H1 (cell line): ENCODE data around the gene ATG2B. TPM values are rescaled to one million over a fixed set of nuclear protein-coding genes. Genes with fewer than 3 reads are reported as not detected.

ENCODE experiments used
- CTCF ChIA-PET: fragments of 300-600 bp; sonication (Branson Sonifier 250); formaldehyde crosslinking; loops from one replicate; lab custom pipeline; 2021; ENCODE audit not compliant: partially characterized antibody; lab: Charles Lee
- POLR2A ChIA-PET: fragments of 300-600 bp; sonication (Branson Sonifier 250); formaldehyde crosslinking; loops from one replicate; lab custom pipeline; 2021; ENCODE audit warnings: inconsistent platforms; ENCODE audit not compliant: partially characterized antibody; lab: Charles Lee
- DNase-seq, 2 experiments: peaks; one replicate each; pipeline versions ENCODE4 v3.0.0 to v3.0.0-alpha.2; 2010 to 2022; ENCODE audit warnings: low spot score in 2 of 2, low read depth in 1 of 2, mixed read lengths in 1 of 2
- FAIRE-seq: peaks from 2 replicates; lab custom pipeline; 2011; peaks lifted over from hg19 to GRCh38; lab: Jason Lieb, UNC
- H2AFZ ChIP-seq: 2 replicates; pipeline ENCODE4 v1.8.1; 2012; ENCODE audit warnings: low read length, inconsistent platforms
- H2AK5ac ChIP-seq: 2 replicates; pipeline ENCODE4 v1.6.1; 2013; ENCODE audit warnings: low read depth, low read length
- H2BK120ac ChIP-seq: replicated peaks from 2 replicates; pipeline ENCODE3; 2013; ENCODE audit warnings: low read depth, low read length, inconsistent platforms
- H2BK12ac ChIP-seq: 2 replicates; pipeline ENCODE4 v1.6.1; 2013; ENCODE audit warnings: low read depth, low read length
- H2BK15ac ChIP-seq: 2 replicates; pipeline ENCODE4 v1.6.1; 2013; ENCODE audit warnings: low read length
- H2BK20ac ChIP-seq: 2 replicates; pipeline ENCODE4 v1.6.1; 2013; ENCODE audit warnings: low read length
- H2BK5ac ChIP-seq: 2 replicates; pipeline ENCODE4 v1.6.1; 2013; ENCODE audit warnings: low read depth, low read length
- H3K14ac ChIP-seq: 2 replicates; pipeline ENCODE4 v1.6.1; 2013; ENCODE audit warnings: inconsistent platforms; ENCODE audit not compliant: insufficient read length
- H3K18ac ChIP-seq: 2 replicates; pipeline ENCODE4 v1.6.1; 2013; ENCODE audit warnings: low read length; ENCODE audit errors: extremely low read depth
- H3K23ac ChIP-seq: 2 replicates; pipeline ENCODE4 v1.6.1; 2013; ENCODE audit warnings: inconsistent platforms; ENCODE audit not compliant: insufficient read length
- H3K23me2 ChIP-seq: 2 replicates; pipeline ENCODE4 v1.6.1; 2013; ENCODE audit warnings: low read depth, low read length
- H3K27ac ChIP-seq: 2 replicates; pipeline ENCODE4 v1.6.1; 2011; ENCODE audit warnings: low read depth, low read length, inconsistent platforms
- H3K27me3 ChIP-seq, 4 experiments: replicated peaks in 1 of 4; 1 replicate in 1 of 4; 2 replicates in 3 of 4; pipeline versions ENCODE4 v1.6.1 to v1.8.1; 2011 to 2013; ENCODE audit warnings: low read length in 3 of 4, mild to moderate bottlenecking in 3 of 4, inconsistent platforms in 2 of 4, mixed read lengths in 2 of 4, moderate library complexity in 1 of 4; ENCODE audit not compliant: control insufficient read depth in 3 of 4, insufficient read depth in 3 of 4; ENCODE audit errors: extremely low read depth in 1 of 4
- H3K36me3 ChIP-seq, 4 experiments: 2 replicates each; pipeline versions ENCODE4 v1.6.1 to v1.8.1; 2011 to 2013; ENCODE audit warnings: mild to moderate bottlenecking in 4 of 4, low read length in 3 of 4, moderate library complexity in 2 of 4, control low read depth in 1 of 4, inconsistent platforms in 1 of 4; ENCODE audit not compliant: insufficient read depth in 4 of 4, control insufficient read depth in 2 of 4
- H3K4ac ChIP-seq: replicated peaks from 2 replicates; pipeline ENCODE3; 2013; ENCODE audit warnings: low read length, low read depth, mixed read lengths, inconsistent platforms; ENCODE audit not compliant: insufficient read length
- H3K4me1 ChIP-seq, 4 experiments: replicated peaks in 1 of 4; 1 replicate in 1 of 4; 2 replicates in 3 of 4; pipeline versions ENCODE4 v1.6.1 to v1.8.1; 2011 to 2013; ENCODE audit warnings: low read length in 3 of 4, inconsistent platforms in 2 of 4, mixed read lengths in 1 of 4; ENCODE audit not compliant: insufficient read depth in 4 of 4, control insufficient read depth in 3 of 4
- H3K4me2 ChIP-seq, 2 experiments: 2 replicates each; pipeline versions ENCODE4 v1.6.1 to v1.8.1; 2011 to 2013; ENCODE audit warnings: low read depth in 2 of 2, low read length in 2 of 2, control low read depth in 1 of 2, inconsistent platforms in 1 of 2, mild to moderate bottlenecking in 1 of 2; ENCODE audit not compliant: insufficient read depth in 1 of 2
- H3K4me3 ChIP-seq, 4 experiments: fragments of 200-600, 300-600 bp in 1 of 4; sonication (generic), shearing (Covaris generic), sonication (Bioruptor Twin) in 1 of 4; 2 replicates each; pipeline versions ENCODE4 v1.5.1 to v1.8.1; 2011 to 2016; ENCODE audit warnings: low read length in 4 of 4, low read depth in 3 of 4, control low read depth in 2 of 4, inconsistent platforms in 2 of 4, mild to moderate bottlenecking in 2 of 4, mixed read lengths in 1 of 4, moderate library complexity in 1 of 4; ENCODE audit not compliant: insufficient read depth in 2 of 4; ENCODE audit errors: extremely low read depth in 1 of 4
- H3K56ac ChIP-seq: replicated peaks from 2 replicates; pipeline ENCODE3; 2013; ENCODE audit warnings: low read depth, mild to moderate bottlenecking, mixed read lengths, low read length, inconsistent platforms; ENCODE audit not compliant: insufficient read length
- H3K79me1 ChIP-seq: 2 replicates; pipeline ENCODE4 v1.6.1; 2013; ENCODE audit warnings: low read depth, low read length, control low read depth
- H3K79me2 ChIP-seq, 2 experiments: 2 replicates each; pipeline versions ENCODE4 v1.6.1 to v1.8.1; 2012 to 2013; ENCODE audit warnings: low read length in 2 of 2, mild to moderate bottlenecking in 2 of 2, inconsistent platforms in 1 of 2; ENCODE audit not compliant: insufficient read depth in 2 of 2, control insufficient read depth in 1 of 2
- H3K9ac ChIP-seq, 4 experiments: replicated peaks in 1 of 4; 1 replicate in 1 of 4; 2 replicates in 3 of 4; pipeline versions ENCODE4 v1.6.1 to v1.8.1; 2011 to 2013; ENCODE audit warnings: low read depth in 3 of 4, low read length in 3 of 4, control low read depth in 2 of 4, mild to moderate bottlenecking in 2 of 4, moderate library complexity in 2 of 4, inconsistent platforms in 1 of 4; ENCODE audit errors: extremely low read depth in 1 of 4
- H3K9me3 ChIP-seq, 2 experiments: 2 replicates each; pipeline versions ENCODE4 v1.6.1 to v1.8.1; 2012 to 2013; ENCODE audit warnings: mild to moderate bottlenecking in 2 of 2, moderate library complexity in 2 of 2, control low read depth in 1 of 2, inconsistent platforms in 1 of 2, low read depth in 1 of 2, low read length in 1 of 2, mixed read lengths in 1 of 2; ENCODE audit not compliant: insufficient read depth in 2 of 2
- H4K20me1 ChIP-seq, 2 experiments: replicated peaks in 1 of 2; 2 replicates each; pipeline versions ENCODE3 to v1.8.1; 2011 to 2013; ENCODE audit warnings: inconsistent platforms in 2 of 2, low read length in 2 of 2, mild to moderate bottlenecking in 1 of 2; ENCODE audit not compliant: insufficient read depth in 2 of 2, control insufficient read depth in 1 of 2
- H4K5ac ChIP-seq: 2 replicates; pipeline ENCODE4 v1.6.1; 2013; ENCODE audit warnings: low read length, low read depth, mixed read lengths, inconsistent platforms; ENCODE audit not compliant: insufficient read length
- H4K8ac ChIP-seq: 2 replicates; pipeline ENCODE4 v1.8.0; 2013; ENCODE audit warnings: mild to moderate bottlenecking, moderate library complexity, low read length, inconsistent platforms; ENCODE audit not compliant: insufficient read depth; ENCODE audit errors: extremely low read depth
- H4K91ac ChIP-seq: replicated peaks from 2 replicates; pipeline ENCODE3; 2013; ENCODE audit warnings: low read length, mixed read lengths, inconsistent platforms; ENCODE audit not compliant: insufficient read length
- CTCF ChIP-seq, 3 experiments: IDR thresholded peaks; 1 replicate in 2 of 3; 2 replicates in 1 of 3; pipeline versions ENCODE4 v1.5.1 to v1.6.1; 2011; ENCODE audit warnings: low read length in 3 of 3, mild to moderate bottlenecking in 3 of 3, inconsistent platforms in 2 of 3, low read depth in 1 of 3, moderate library complexity in 1 of 3; ENCODE audit not compliant: insufficient read depth in 1 of 3; ENCODE audit errors: control extremely low read depth in 1 of 3
- KDM1A ChIP-seq: fragments of 200-600, 300-600 bp; sonication (generic); IDR thresholded peaks from 2 replicates; pipeline ENCODE4 v1.7.1; 2016; ENCODE audit warnings: mild to moderate bottlenecking, low read length, borderline replicate concordance
- RAD21 ChIP-seq, 2 experiments: IDR thresholded peaks in 1 of 2; conservative IDR thresholded peaks in 1 of 2; 2 replicates each; pipeline ENCODE4 v1.6.1; 2011; ENCODE audit warnings: low read depth in 2 of 2, low read length in 2 of 2, improper control_type of control experiment in 1 of 2, inconsistent platforms in 1 of 2, mild to moderate bottlenecking in 1 of 2, moderate library complexity in 1 of 2
- SP4 ChIP-seq: IDR thresholded peaks from 2 replicates; pipeline ENCODE4 v1.6.1; 2012; ENCODE audit warnings: low read length, inconsistent platforms
- WGBS, 2 experiments: shearing (Covaris generic) in 1 of 2; methylation state at CpG; one replicate each; pipeline versions ENCODE4 v1.1.6 to v1.1.7; 2013 to 2015; ENCODE audit warnings: low lambda C conversion rate in 2 of 2, mixed read lengths in 2 of 2, inconsistent platforms in 1 of 2, low coverage in 1 of 2, missing lambda C conversion rate in 1 of 2; ENCODE audit not compliant: insufficient replicate concordance in 2 of 2, insufficient coverage in 1 of 2, insufficient read length in 1 of 2; ENCODE audit errors: extremely low coverage in 1 of 2, missing lambda C conversion rate in 1 of 2; 5-methylcytosine and 5-hydroxymethylcytosine counted together
- polyA plus RNA-seq, 7 experiments: library from polyadenylated mRNA; depleted of rRNA in 3 of 7; stranded (reverse) in 5 of 7; unstranded in 2 of 7; fragments of >200 nt in 5 of 7; fragments of 200-250 nt in 2 of 7; gene quantifications; 1 replicate in 5 of 7; 2 replicates in 1 of 7; 4 replicates in 1 of 7; pipeline versions ENCODE4 v1.2.1 to v1.2.3, GENCODE V29; 2011 to 2013; ENCODE audit warnings: missing spikeins in 2 of 7, mixed read lengths in 2 of 7
- total RNA-seq: library from RNA; stranded (reverse); fragmentation: NEBNext Ultra II Directional; extraction: Animal tissue kit (Norgen Biotek cat#: 25700); gene quantifications from 2 replicates; pipeline ENCODE4 v1.2.1, GENCODE V29; 2021

The ATG2B gene
- total and polyA plus RNA-seq, 2 of the 8 experiments (the other 6 are each of a cell fraction or from before 2014, with no cell fraction given), result 4.6 to 14.4 TPM

GRCh38 chr14:96281486-96281885 is 81.7 kb downstream of the ATG2B start:
- CTCF ChIA-PET, result interaction anchor here (0.8 to 12.6 kb wide), 4 partner anchors 10 to 462 kb away, joined by 3 to 268 read pairs (median 3); no protein-coding TSS in a partner anchor
- no peak for TF ChIP-seq SP4
- no peak for TF ChIP-seq CTCF (IDR thresholded peaks at IDR 0.05; ENCODE audit: control extremely low read depth in 1 of 3, insufficient read depth in 1 of 3, low read depth in 1 of 3, low read length in 3 of 3)
- no peak for TF ChIP-seq KDM1A
- peak; percentile 30 to 41; a peak in 3 of 4 replicates for TF ChIP-seq RAD21 (IDR thresholded peaks at IDR 0.05 in 1 of 2, conservative IDR thresholded peaks at IDR 0.05 in 1 of 2; ENCODE audit: low read depth in 2 of 2, low read length in 2 of 2)
- TF ChIP-seq, all 59 proteins: peak for 1
- H4K5ac ChIP-seq, result no peak overlapping the region
- H4K20me1 ChIP-seq, result no peaks in the 10 kb centered on the region
- H3K4me3 ChIP-seq, result no peak overlapping the region
- H2AFZ ChIP-seq, result no peak overlapping the region
- no peak overlapping the region for H3K23ac ChIP-seq
- H3K4me2 ChIP-seq, result no peak overlapping the region
- H3K4me1 ChIP-seq, result peaks cover 0 to 6% (median 2%) of the 10 kb centered on the region in 4 experiments; a peak in 2 of 7 replicates
- WGBS, 2 experiments, result 80% methylated on average over 4 of the region's 4 CpGs; no CpG with 5 or more reads in 1 of the 2 experiments
- no peak overlapping the region for H3K4ac ChIP-seq
- no peak overlapping the region for H3K56ac ChIP-seq
- no peak overlapping the region for H2BK120ac ChIP-seq
- no peak overlapping the region for H2AK5ac ChIP-seq
- DNase-seq (no peak), FAIRE-seq (no peak)
- H2BK5ac ChIP-seq, result no peak overlapping the region
- no peak overlapping the region for H2BK15ac ChIP-seq
- peaks cover 4 to 6% of the 10 kb centered on the region in 2 experiments; a peak in 3 of 4 replicates for H3K9me3 ChIP-seq
- H3K36me3 ChIP-seq, result peaks cover 0 to 5% (median 0%) of the 10 kb centered on the region in 4 experiments; a peak in 3 of 8 replicates
- no peaks in the 10 kb centered on the region for H3K79me1 ChIP-seq
- no peaks in the 10 kb centered on the region for H3K79me2 ChIP-seq
- H3K18ac ChIP-seq, result no peak overlapping the region
- no peak overlapping the region for H4K91ac ChIP-seq
- POLR2A ChIA-PET, result no interaction called here
- H3K14ac ChIP-seq, result no peak overlapping the region
- H2BK12ac ChIP-seq, result no peak overlapping the region
- H4K8ac ChIP-seq, result no peak overlapping the region
- no peak overlapping the region for H2BK20ac ChIP-seq
- no peak overlapping the region for H3K27ac ChIP-seq
- H3K9ac ChIP-seq, result no peak overlapping the region
- H3K27me3 ChIP-seq, result no peaks in the 10 kb centered on the region
- no peaks in the 10 kb centered on the region for H3K23me2 ChIP-seq
